Activated naive CD4-positive, alpha-beta T cell treated with Interleukin-2 at 50 U/mL for 16 hours (primary cell): ENCODE results near the gene ABCG1.
A peak's percentile ranks its signal among the peaks of the same experiment; 100 is the strongest.

Experiments
- DNase-seq: peaks from one replicate; pipeline ENCODE4 v3.0.0-alpha.2; 2020

ABCG1 gene

GRCh38 chr21:42233067-42233961 lies 14.4 kb downstream of the ABCG1 start:
- DNase-seq: peak; percentile 81

- DNase-seq: no peak
Measured at GRCh38 chr21:42234041-42234440, 15.1 kb downstream of the ABCG1 start.

GRCh38 chr21:42234464-42235241 lies 15.7 kb downstream of the ABCG1 start:
- DNase-seq: peak; percentile 73

- DNase-seq: no peak
Measured at GRCh38 chr21:42235593-42235992, 16.7 kb downstream of the ABCG1 start.

- no peak for DNase-seq
Measured at GRCh38 chr21:42236014-42236413, 17.1 kb downstream of the ABCG1 start.

- no peak for DNase-seq
Measured at GRCh38 chr21:42236693-42237092, 17.8 kb downstream of the ABCG1 start.

GRCh38 chr21:42237161-42237560 lies 18.2 kb downstream of the ABCG1 start:
- DNase-seq: no peak

GRCh38 chr21:42237577-42237976 lies 18.6 kb downstream of the ABCG1 start:
- peak; percentile 36 for DNase-seq

GRCh38 chr21:42238185-42238934 lies 19.4 kb downstream of the ABCG1 start:
- DNase-seq: peak; percentile 42

- no peak for DNase-seq
Measured at GRCh38 chr21:42239556-42239955, 20.6 kb downstream of the ABCG1 start.

- DNase-seq: no peak
Measured at GRCh38 chr21:42239973-42240372, 21.0 kb downstream of the ABCG1 start.

GRCh38 chr21:42242611-42243010 lies 23.7 kb downstream of the ABCG1 start:
- no peak for DNase-seq

GRCh38 chr21:42243026-42243425 lies 24.1 kb downstream of the ABCG1 start:
- DNase-seq: no peak

- DNase-seq: no peak
Measured at GRCh38 chr21:42245331-42246193, 26.6 kb downstream of the ABCG1 start.

GRCh38 chr21:42247716-42248115 lies 28.8 kb downstream of the ABCG1 start:
- no peak for DNase-seq

GRCh38 chr21:42248241-42248640 lies 29.3 kb downstream of the ABCG1 start:
- no peak for DNase-seq

GRCh38 chr21:42248783-42249597 lies 30.1 kb downstream of the ABCG1 start:
- DNase-seq: no peak

- DNase-seq: no peak
Measured at GRCh38 chr21:42250422-42251403, 31.8 kb downstream of the ABCG1 start.

GRCh38 chr21:42251654-42252324 lies 32.8 kb downstream of the ABCG1 start:
- DNase-seq: no peak

GRCh38 chr21:42252325-42252654 lies 33.4 kb downstream of the ABCG1 start:
- no peak for DNase-seq
